DOHH2 (cell line): Measurements from ENCODE around the gene PKN1.

Experiments
- EZH2phosphoT487 ChIP-seq: fragments of 200-600 bp; sonication (generic); IDR thresholded peaks from 2 replicates; pipeline ENCODE4 v1.6.1; 2017; ENCODE audit warnings: borderline replicate concordance, mild to moderate bottlenecking, antibody characterized with exemption, low read length, moderate library complexity, mixed read lengths
- TF ChIP-seq, protein P1 (sequence below): fragments of 200-600 bp; sonication (generic); IDR thresholded peaks from one replicate; pipeline ENCODE4 v1.5.1; 2014; ENCODE audit warnings: antibody characterized with exemption, mild to moderate bottlenecking, low read depth, low read length; ENCODE audit not compliant: poor library complexity, severe bottlenecking

DNA sequence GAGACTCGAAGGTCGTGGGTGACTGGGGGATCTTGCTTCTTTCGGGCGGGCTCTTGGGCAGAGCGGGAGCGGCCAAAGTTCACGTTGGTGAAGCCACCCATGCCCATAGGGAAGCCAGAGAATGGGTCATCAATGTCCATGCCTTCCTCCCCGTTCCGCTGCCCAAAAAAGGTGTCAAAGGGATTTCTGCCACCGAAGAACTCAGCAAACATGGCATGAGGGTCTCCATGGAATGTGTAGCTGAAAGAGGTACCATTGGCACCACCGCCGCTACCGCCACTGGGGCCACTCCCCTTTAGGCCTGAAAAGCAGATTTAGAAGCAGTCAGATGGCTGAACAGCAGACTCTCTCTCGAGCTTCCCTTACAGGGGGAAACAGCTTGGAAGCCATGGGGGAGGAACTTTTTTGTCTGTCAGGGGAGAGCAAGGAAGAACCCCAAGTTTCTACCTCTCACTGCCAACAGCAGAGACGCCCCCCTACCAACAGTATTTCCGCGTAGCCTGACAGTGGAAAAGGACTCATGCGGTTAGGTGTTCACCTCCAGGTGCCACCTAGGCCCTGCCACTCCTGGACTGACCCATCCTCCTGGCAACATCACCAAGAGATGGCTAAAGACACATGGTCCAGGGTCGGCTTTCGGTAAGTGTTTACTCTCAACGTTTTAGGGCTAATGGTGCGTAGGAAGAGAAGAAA is 83.8 kb downstream of the PKN1 start:
- TF ChIP-seq, protein P1, sequence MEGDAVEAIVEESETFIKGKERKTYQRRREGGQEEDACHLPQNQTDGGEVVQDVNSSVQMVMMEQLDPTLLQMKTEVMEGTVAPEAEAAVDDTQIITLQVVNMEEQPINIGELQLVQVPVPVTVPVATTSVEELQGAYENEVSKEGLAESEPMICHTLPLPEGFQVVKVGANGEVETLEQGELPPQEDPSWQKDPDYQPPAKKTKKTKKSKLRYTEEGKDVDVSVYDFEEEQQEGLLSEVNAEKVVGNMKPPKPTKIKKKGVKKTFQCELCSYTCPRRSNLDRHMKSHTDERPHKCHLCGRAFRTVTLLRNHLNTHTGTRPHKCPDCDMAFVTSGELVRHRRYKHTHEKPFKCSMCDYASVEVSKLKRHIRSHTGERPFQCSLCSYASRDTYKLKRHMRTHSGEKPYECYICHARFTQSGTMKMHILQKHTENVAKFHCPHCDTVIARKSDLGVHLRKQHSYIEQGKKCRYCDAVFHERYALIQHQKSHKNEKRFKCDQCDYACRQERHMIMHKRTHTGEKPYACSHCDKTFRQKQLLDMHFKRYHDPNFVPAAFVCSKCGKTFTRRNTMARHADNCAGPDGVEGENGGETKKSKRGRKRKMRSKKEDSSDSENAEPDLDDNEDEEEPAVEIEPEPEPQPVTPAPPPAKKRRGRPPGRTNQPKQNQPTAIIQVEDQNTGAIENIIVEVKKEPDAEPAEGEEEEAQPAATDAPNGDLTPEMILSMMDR, result no peak
- no peak for TF ChIP-seq EZH2phosphoT487
